ENCODE data around the gene CHST10.

CHST10 gene

GRCh38 chr2:100413571-100413970 lies 3.9 kb downstream of the CHST10 start:
- DNase-seq = no peak

GRCh38 chr2:100412881-100413321 lies 4.6 kb downstream of the CHST10 start:
- DNase-seq = no peak

GRCh38 chr2:100412466-100412865 lies 5.0 kb downstream of the CHST10 start:
- no peak for DNase-seq

- DNase-seq = no peak
These were observed 5.6 kb downstream of the CHST10 start for GRCh38 chr2:100411841-100412292.

- DNase-seq = no peak
These were observed 7.4 kb downstream of the CHST10 start for GRCh38 chr2:100409975-100410647.

GRCh38 chr2:100409461-100409860 lies 8.0 kb downstream of the CHST10 start:
- no peak for DNase-seq

GRCh38 chr2:100408941-100409340 lies 8.5 kb downstream of the CHST10 start:
- no peak for DNase-seq

- DNase-seq = no peak
These were observed 9.4 kb downstream of the CHST10 start for GRCh38 chr2:100408104-100408503.

- no peak for DNase-seq
These were observed 9.9 kb downstream of the CHST10 start for GRCh38 chr2:100407563-100407962.

GRCh38 chr2:100407073-100407472 lies 10.4 kb downstream of the CHST10 start:
- DNase-seq = no peak

GRCh38 chr2:100406120-100406508 lies 11.4 kb downstream of the CHST10 start:
- DNase-seq = no peak

GRCh38 chr2:100405403-100406119 lies 11.9 kb downstream of the CHST10 start:
- no peak for DNase-seq

GRCh38 chr2:100404411-100404810 lies 13.1 kb downstream of the CHST10 start:
- no peak for DNase-seq

GRCh38 chr2:100403722-100404121 lies 13.7 kb downstream of the CHST10 start:
- DNase-seq = no peak

- no peak for DNase-seq
These were observed 16.2 kb downstream of the CHST10 start for GRCh38 chr2:100401268-100401667.

- no peak for DNase-seq
These were observed 17.8 kb downstream of the CHST10 start for GRCh38 chr2:100399714-100400113.

GRCh38 chr2:100397976-100398375 lies 19.5 kb downstream of the CHST10 start:
- DNase-seq = no peak

- no peak for DNase-seq
These were observed 20.2 kb downstream of the CHST10 start for GRCh38 chr2:100397118-100397860.

- no peak for DNase-seq
These were observed 21.0 kb downstream of the CHST10 start for GRCh38 chr2:100396483-100396882.

GRCh38 chr2:100395532-100396350 lies 21.7 kb downstream of the CHST10 start:
- DNase-seq = no peak

GRCh38 chr2:100394111-100394641 lies 23.3 kb downstream of the CHST10 start:
- DNase-seq = no peak

GRCh38 chr2:100393362-100393761 lies 24.1 kb downstream of the CHST10 start:
- DNase-seq = no peak

- DNase-seq = no peak
These were observed 24.8 kb downstream of the CHST10 start for GRCh38 chr2:100392715-100393114.
